SK-N-SH treated with all-trans-retinoic acid at 6 μM for 48 hours (cell line): ENCODE measurements around the gene TTC19.

Experiments used
- ATAC-seq: fragments of 200-7000 bp; cut with Tn5 transposase; 3 replicates; pipeline ENCODE4 v1.9.1; 2020; ENCODE audit warnings: mild to moderate bottlenecking, moderate library complexity
- ARNTL ChIP-seq: fragments of 450-650 bp; formaldehyde crosslinking; IDR thresholded peaks from 2 replicates; pipeline ENCODE4 v1.5.0; 2020; ENCODE audit warnings: low read depth, mild to moderate bottlenecking, moderate library complexity, borderline replicate concordance
- BACH2 ChIP-seq: fragments of 250-450 bp; sonication (Bioruptor Pico); IDR thresholded peaks from 2 replicates; pipeline ENCODE4 v1.9.0; 2021; ENCODE audit warnings: mild to moderate bottlenecking, borderline replicate concordance
- CREB5 ChIP-seq: fragments of 250-450 bp; sonication (Bioruptor Pico); IDR thresholded peaks from 2 replicates; pipeline ENCODE4 v1.5.1; 2020; ENCODE audit warnings: low read depth, mild to moderate bottlenecking, moderate library complexity
- CSDC2 ChIP-seq: fragments of 250-450 bp; sonication (Bioruptor Pico); IDR thresholded peaks from 2 replicates; pipeline ENCODE4 v1.5.0; 2020; ENCODE audit warnings: mild to moderate bottlenecking, moderate library complexity
- CSRNP3 ChIP-seq: fragments of 250-450 bp; sonication (Bioruptor Pico); IDR thresholded peaks from 2 replicates; pipeline ENCODE4 v1.5.1; 2021; ENCODE audit warnings: mild to moderate bottlenecking, moderate library complexity
- ESRRG ChIP-seq: fragments of 250-450 bp; sonication (Bioruptor Pico); IDR thresholded peaks from 2 replicates; pipeline ENCODE4 v1.6.1; 2021; ENCODE audit warnings: mild to moderate bottlenecking
- GLIS3 ChIP-seq: fragments of 250-450 bp; sonication (Bioruptor Pico); IDR thresholded peaks from 2 replicates; pipeline ENCODE4 v1.5.0; 2020; ENCODE audit warnings: mild to moderate bottlenecking, moderate library complexity
- ISL1 ChIP-seq: fragments of 250-450 bp; sonication (Bioruptor Pico); IDR thresholded peaks from 2 replicates; pipeline ENCODE4 v2.1.2; 2022; ENCODE audit warnings: mild to moderate bottlenecking, moderate library complexity
- PATZ1 ChIP-seq: fragments of 250-450 bp; sonication (Bioruptor Pico); IDR thresholded peaks from 2 replicates; pipeline ENCODE4 v1.8.0; 2020; ENCODE audit warnings: mild to moderate bottlenecking, moderate library complexity, borderline replicate concordance
- PPARA ChIP-seq: fragments of 250-450 bp; sonication (Bioruptor Pico); IDR thresholded peaks from 2 replicates; pipeline ENCODE4 v1.5.0; 2020; ENCODE audit warnings: mild to moderate bottlenecking, borderline replicate concordance
- RARB ChIP-seq: fragments of 250-450 bp; sonication (Bioruptor Pico); IDR thresholded peaks from 2 replicates; pipeline ENCODE4 v1.8.0; 2021; ENCODE audit warnings: mild to moderate bottlenecking, moderate library complexity
- SNAI2 ChIP-seq: fragments of 250-450 bp; sonication (Bioruptor Pico); IDR thresholded peaks from 2 replicates; pipeline ENCODE4 v1.5.0; 2020; ENCODE audit warnings: mild to moderate bottlenecking, moderate library complexity
- TCF4 ChIP-seq: fragments of 250-450 bp; sonication (Bioruptor Pico); IDR thresholded peaks from 2 replicates; pipeline ENCODE4 v1.8.0; 2021; ENCODE audit warnings: mild to moderate bottlenecking, moderate library complexity, borderline replicate concordance
- TOX ChIP-seq: fragments of 250-450 bp; sonication (Bioruptor Pico); IDR thresholded peaks from 2 replicates; pipeline ENCODE4 v1.8.0; 2021; ENCODE audit warnings: mild to moderate bottlenecking, moderate library complexity, borderline replicate concordance
- TSHZ2 ChIP-seq: fragments of 250-450 bp; sonication (Bioruptor Pico); IDR thresholded peaks from 2 replicates; pipeline ENCODE4 v1.5.0; 2020; ENCODE audit warnings: mild to moderate bottlenecking, moderate library complexity
- ZC3H10 ChIP-seq: fragments of 250-450 bp; sonication (Bioruptor Pico); IDR thresholded peaks from 2 replicates; pipeline ENCODE4 v1.5.1; 2021; ENCODE audit warnings: mild to moderate bottlenecking, moderate library complexity
- ZFP3 ChIP-seq: fragments of 250-450 bp; sonication (Bioruptor Pico); IDR thresholded peaks from 2 replicates; pipeline ENCODE4 v1.5.0; 2020; ENCODE audit warnings: mild to moderate bottlenecking, moderate library complexity
- ZFP30 ChIP-seq: fragments of 450-650 bp; formaldehyde crosslinking; IDR thresholded peaks from 2 replicates; pipeline ENCODE4 v1.5.0; 2022; ENCODE audit warnings: mild to moderate bottlenecking, moderate library complexity
- ZNF565 ChIP-seq: fragments of 450-650 bp; formaldehyde crosslinking; conservative IDR thresholded peaks from 2 replicates; pipeline ENCODE4 v1.5.0; 2020; ENCODE audit warnings: low read depth, mild to moderate bottlenecking, moderate library complexity
- ZNF70 ChIP-seq: fragments of 450-650 bp; formaldehyde crosslinking; IDR thresholded peaks from 2 replicates; pipeline ENCODE4 v1.5.0; 2020; ENCODE audit warnings: mild to moderate bottlenecking, moderate library complexity
- ZNF8 ChIP-seq: fragments of 450-650 bp; formaldehyde crosslinking; IDR thresholded peaks from 2 replicates; pipeline ENCODE4 v1.5.0; 2020; ENCODE audit warnings: mild to moderate bottlenecking, moderate library complexity

Gene TTC19

GRCh38 chr17:15966183-15966878, 33.3 kb upstream of the TTC19 start:
- TF ChIP-seq RARB (CRISPR knock-in tag) = no peak
- TF ChIP-seq ESRRG (CRISPR knock-in tag) = no peak
- no peak for TF ChIP-seq TSHZ2 (CRISPR knock-in tag)
- no peak for TF ChIP-seq PATZ1 (CRISPR knock-in tag)
- no peak for TF ChIP-seq GLIS3
- TF ChIP-seq CSDC2 (CRISPR knock-in tag) = no peak
- TF ChIP-seq PPARA = no peak
- TF ChIP-seq ZNF8 (CRISPR knock-in tag) = no peak
- TF ChIP-seq ZNF565 (CRISPR knock-in tag) = no peak
- TF ChIP-seq ARNTL (CRISPR knock-in tag) = no peak
- no peak for TF ChIP-seq ISL1
- TF ChIP-seq BACH2 (CRISPR knock-in tag) = no peak
- no peak for TF ChIP-seq SNAI2
- no peak for TF ChIP-seq CSRNP3 (CRISPR knock-in tag)
- TF ChIP-seq ZNF70 (CRISPR knock-in tag) = no peak
- TF ChIP-seq, all 23 proteins: peak for 0
- peak; percentile 83 for ATAC-seq

- no peak for TF ChIP-seq ZC3H10 (CRISPR knock-in tag)
- no peak for TF ChIP-seq PATZ1 (CRISPR knock-in tag)
- TF ChIP-seq ARNTL (CRISPR knock-in tag) = no peak
- no peak for TF ChIP-seq SNAI2
- TF ChIP-seq ZFP30 (CRISPR knock-in tag) = no peak
- no peak for TF ChIP-seq ZNF565 (CRISPR knock-in tag)
- TF ChIP-seq CREB5 (CRISPR knock-in tag) = no peak
- no peak for TF ChIP-seq ISL1
- no peak for TF ChIP-seq ZFP3
- no peak for TF ChIP-seq PPARA
- no peak for TF ChIP-seq TOX (CRISPR knock-in tag)
- TF ChIP-seq TSHZ2 (CRISPR knock-in tag) = no peak
- no peak for TF ChIP-seq TCF4 (CRISPR knock-in tag)
- no peak for TF ChIP-seq ESRRG (CRISPR knock-in tag)
- no peak for TF ChIP-seq ZNF8 (CRISPR knock-in tag)
- no peak for ATAC-seq
These were observed 32.8 kb upstream of the TTC19 start for GRCh38 chr17:15966879-15967248.
